ENCODE data around the gene MAD1L1.

Gene MAD1L1

GRCh38 chr7:2223321-2223720, 9.4 kb downstream of the MAD1L1 start:
- DNase-seq (ENCODE audit: insufficient read length) (no peak), FAIRE-seq (no peak)
- no peak for TF ChIP-seq POLR2A (IDR thresholded peaks at IDR 0.05; ENCODE audit: low read depth, low read length)
- no peak for TF ChIP-seq POLR2AphosphoS5 (IDR thresholded peaks at IDR 0.05; ENCODE audit: low read depth, low read length)
- no peak for TF ChIP-seq TAF1 (IDR thresholded peaks at IDR 0.05; ENCODE audit: borderline replicate concordance, low read depth, low read length)

- no peak for TF ChIP-seq POLR2AphosphoS5 (IDR thresholded peaks at IDR 0.05; ENCODE audit: low read depth, low read length)
- TF ChIP-seq POLR2A (IDR thresholded peaks at IDR 0.05; ENCODE audit: low read depth, low read length): no peak
- TF ChIP-seq TAF1 (IDR thresholded peaks at IDR 0.05; ENCODE audit: borderline replicate concordance, low read depth, low read length): no peak
- DNase-seq (ENCODE audit: insufficient read length) (no peak), FAIRE-seq (no peak)
These were observed 10.2 kb downstream of the MAD1L1 start for GRCh38 chr7:2222516-2222915.

DNA sequence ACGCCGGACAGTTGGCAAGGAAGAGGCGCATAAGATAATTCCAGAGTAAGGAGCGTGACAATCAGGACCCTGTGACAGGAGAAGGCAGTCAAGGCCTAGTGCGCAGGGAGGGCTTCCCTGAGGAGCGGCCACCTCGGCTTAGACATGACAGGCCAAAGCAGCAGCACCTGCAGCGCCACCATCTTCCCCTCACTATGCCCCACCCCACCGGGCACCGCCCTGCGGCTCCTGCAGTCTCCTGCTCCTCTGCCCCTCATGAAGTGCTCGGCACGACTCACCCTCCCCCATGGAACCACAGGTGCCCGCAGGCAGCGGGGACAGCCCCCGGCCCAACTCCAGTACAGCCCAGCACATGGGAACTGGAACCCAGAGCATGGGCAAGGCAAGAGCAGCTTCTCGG, 11.8 kb downstream of the MAD1L1 start:
- no peak for DNase-seq (ENCODE audit: insufficient read length)
- no peak for FAIRE-seq
- TF ChIP-seq TAF1 (IDR thresholded peaks at IDR 0.05; ENCODE audit: borderline replicate concordance, low read depth, low read length) (no peak), POLR2A (IDR thresholded peaks at IDR 0.05; ENCODE audit: low read depth, low read length) (no peak), POLR2AphosphoS5 (IDR thresholded peaks at IDR 0.05; ENCODE audit: low read depth, low read length) (no peak)

DNA sequence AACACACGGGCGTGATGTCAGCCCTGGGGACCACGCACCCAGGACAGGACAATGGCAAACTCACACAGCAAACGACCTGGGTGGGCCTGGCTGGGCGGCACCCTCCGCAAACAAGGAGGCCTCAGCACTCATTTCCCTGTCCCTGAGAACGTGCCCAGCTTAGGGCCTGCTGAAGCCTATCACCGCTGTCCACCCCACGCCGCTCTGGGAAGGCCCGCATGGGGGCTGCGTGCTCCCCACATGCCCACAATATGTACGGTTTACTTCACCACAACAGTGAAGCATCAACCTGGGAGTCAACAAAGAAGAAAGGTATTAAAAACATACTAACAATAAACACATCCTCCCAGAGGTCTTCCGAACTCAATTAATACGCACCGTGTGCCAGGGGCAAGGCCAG, 12.2 kb downstream of the MAD1L1 start:
- DNase-seq (ENCODE audit: insufficient read length) (no peak), FAIRE-seq (no peak)
- TF ChIP-seq TAF1 (IDR thresholded peaks at IDR 0.05; ENCODE audit: borderline replicate concordance, low read depth, low read length) (no peak), POLR2A (IDR thresholded peaks at IDR 0.05; ENCODE audit: low read depth, low read length) (no peak), POLR2AphosphoS5 (IDR thresholded peaks at IDR 0.05; ENCODE audit: low read depth, low read length) (no peak)

DNA sequence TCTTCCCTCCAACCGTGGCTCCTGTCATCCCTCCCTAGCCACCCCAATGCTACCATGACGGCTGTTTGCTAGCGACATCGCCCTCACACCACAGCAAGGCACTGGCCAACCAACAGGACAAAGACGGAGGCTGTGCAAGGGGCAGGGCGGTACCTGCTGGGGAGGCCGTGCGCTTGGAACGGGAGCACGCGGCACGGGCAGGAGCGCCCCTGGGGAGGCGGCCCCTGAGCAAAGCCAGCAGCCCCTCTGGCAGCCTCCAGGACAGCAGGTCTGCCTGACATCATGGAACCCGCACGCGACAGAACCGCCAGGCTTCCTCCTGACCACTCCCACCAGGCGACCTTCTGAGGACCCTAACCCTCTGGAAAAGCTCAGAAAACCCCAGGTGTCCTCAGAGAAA, 12.7 kb downstream of the MAD1L1 start:
- FAIRE-seq (no peak), DNase-seq (ENCODE audit: insufficient read length) (no peak)
- TF ChIP-seq POLR2AphosphoS5 (IDR thresholded peaks at IDR 0.05; ENCODE audit: low read depth, low read length): no peak
- TF ChIP-seq TAF1 (IDR thresholded peaks at IDR 0.05; ENCODE audit: borderline replicate concordance, low read depth, low read length): no peak
- TF ChIP-seq POLR2A (IDR thresholded peaks at IDR 0.05; ENCODE audit: low read depth, low read length): no peak

- TF ChIP-seq POLR2A (IDR thresholded peaks at IDR 0.05; ENCODE audit: low read depth, low read length) (no peak), POLR2AphosphoS5 (IDR thresholded peaks at IDR 0.05; ENCODE audit: low read depth, low read length) (no peak), TAF1 (IDR thresholded peaks at IDR 0.05; ENCODE audit: borderline replicate concordance, low read depth, low read length) (no peak)
- FAIRE-seq (no peak), DNase-seq (ENCODE audit: insufficient read length) (no peak)
These were observed 13.1 kb downstream of the MAD1L1 start for GRCh38 chr7:2219606-2220005.

GRCh38 chr7:2219136-2219535, 13.6 kb downstream of the MAD1L1 start:
- TF ChIP-seq TAF1 (IDR thresholded peaks at IDR 0.05; ENCODE audit: borderline replicate concordance, low read depth, low read length) (no peak), POLR2A (IDR thresholded peaks at IDR 0.05; ENCODE audit: low read depth, low read length) (no peak), POLR2AphosphoS5 (IDR thresholded peaks at IDR 0.05; ENCODE audit: low read depth, low read length) (no peak)
- no peak for FAIRE-seq

DNA sequence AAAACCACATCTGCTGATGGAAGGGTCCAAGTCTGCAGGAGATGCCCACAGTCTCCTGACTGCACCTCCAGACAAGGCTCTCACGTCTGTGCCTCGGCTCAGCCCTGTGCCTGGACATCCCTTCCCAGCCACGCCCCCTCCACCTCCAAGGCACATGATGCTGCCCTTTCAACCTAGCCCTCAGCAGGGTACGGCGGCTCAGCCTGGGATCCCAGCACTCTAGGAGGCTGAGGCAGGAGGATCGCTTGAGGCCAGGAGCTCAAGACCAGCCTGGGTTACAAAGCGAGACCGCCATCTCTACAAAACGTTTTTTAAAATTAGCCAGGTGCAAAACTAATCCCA, 14.3 kb downstream of the MAD1L1 start:
- no peak for TF ChIP-seq TAF1 (IDR thresholded peaks at IDR 0.05; ENCODE audit: borderline replicate concordance, low read depth, low read length)
- TF ChIP-seq POLR2A (IDR thresholded peaks at IDR 0.05; ENCODE audit: low read depth, low read length): no peak
- no peak for TF ChIP-seq POLR2AphosphoS5 (IDR thresholded peaks at IDR 0.05; ENCODE audit: low read depth, low read length)
- DNase-seq (ENCODE audit: insufficient read length): no peak
- no peak for FAIRE-seq

More at GRCh38 chr7:2219136-2219535, 13.6 kb downstream of the MAD1L1 start:
- DNase-seq (ENCODE audit: insufficient read length): no peak

- DNase-seq (ENCODE audit: insufficient read length) (no peak), FAIRE-seq (no peak)
- no peak for TF ChIP-seq POLR2A (IDR thresholded peaks at IDR 0.05; ENCODE audit: low read depth, low read length)
- TF ChIP-seq TAF1 (IDR thresholded peaks at IDR 0.05; ENCODE audit: borderline replicate concordance, low read depth, low read length): no peak
- no peak for TF ChIP-seq POLR2AphosphoS5 (IDR thresholded peaks at IDR 0.05; ENCODE audit: low read depth, low read length)
These were observed 14.9 kb downstream of the MAD1L1 start for GRCh38 chr7:2217716-2218443.

DNA sequence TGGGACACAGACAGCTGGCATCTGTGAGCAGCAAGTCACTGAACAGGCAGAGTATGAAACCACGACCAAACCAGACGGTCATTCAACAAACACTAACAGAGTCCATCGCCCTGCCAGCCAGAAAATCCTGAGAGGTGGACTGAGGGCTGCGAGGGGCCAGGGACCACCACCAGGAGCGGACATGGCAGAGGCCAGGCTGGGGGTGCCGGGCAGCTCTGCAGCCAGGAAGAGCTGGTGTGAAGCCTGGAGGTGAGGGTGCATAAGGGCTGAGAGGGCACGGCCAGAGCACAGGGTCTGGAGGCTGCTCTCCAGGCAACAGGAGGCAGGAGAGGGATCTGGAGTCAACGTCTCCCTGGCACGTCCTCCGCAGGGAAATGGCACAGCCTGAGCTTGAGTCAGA, 15.5 kb downstream of the MAD1L1 start:
- FAIRE-seq (no peak), DNase-seq (ENCODE audit: insufficient read length) (no peak)
- TF ChIP-seq TAF1 (IDR thresholded peaks at IDR 0.05; ENCODE audit: borderline replicate concordance, low read depth, low read length) (no peak), POLR2A (IDR thresholded peaks at IDR 0.05; ENCODE audit: low read depth, low read length) (no peak), POLR2AphosphoS5 (IDR thresholded peaks at IDR 0.05; ENCODE audit: low read depth, low read length) (no peak)

GRCh38 chr7:2215851-2216250, 16.9 kb downstream of the MAD1L1 start:
- FAIRE-seq (no peak), DNase-seq (ENCODE audit: insufficient read length) (no peak)
- TF ChIP-seq POLR2AphosphoS5 (IDR thresholded peaks at IDR 0.05; ENCODE audit: low read depth, low read length) (no peak), TAF1 (IDR thresholded peaks at IDR 0.05; ENCODE audit: borderline replicate concordance, low read depth, low read length) (no peak), POLR2A (IDR thresholded peaks at IDR 0.05; ENCODE audit: low read depth, low read length) (no peak)

DNA sequence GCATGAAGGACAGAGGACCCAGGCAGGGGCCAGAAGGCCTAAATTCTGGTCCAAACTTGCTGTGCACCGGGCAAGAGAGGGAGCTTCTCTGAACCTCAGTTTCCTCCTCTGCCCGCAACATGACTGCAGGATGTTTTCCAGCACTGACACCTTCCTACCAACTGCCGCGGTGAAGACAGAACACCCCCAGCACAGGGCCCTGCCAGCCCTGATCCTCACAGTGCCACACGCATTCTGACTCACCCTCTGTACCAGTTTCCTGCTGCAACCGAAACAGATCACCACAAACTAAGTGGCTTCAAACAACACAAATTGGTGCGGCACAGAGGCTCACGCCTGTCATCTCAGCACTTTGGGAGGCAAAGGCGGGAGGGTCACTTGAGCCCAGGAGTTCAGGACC, 18.1 kb downstream of the MAD1L1 start:
- FAIRE-seq (no peak), DNase-seq (ENCODE audit: insufficient read length) (no peak)
- TF ChIP-seq TAF1 (IDR thresholded peaks at IDR 0.05; ENCODE audit: borderline replicate concordance, low read depth, low read length): no peak
